D721Med (cell line): ENCODE measurements around the gene FXYD2.

Experiments
- DNase-seq: peaks from one replicate; pipeline ENCODE4 v3.0.0; 2011; ENCODE audit warnings: low spot score; ENCODE audit not compliant: insufficient read length
- FAIRE-seq: peaks from 2 replicates; lab custom pipeline; 2011; peaks lifted over from hg19 to GRCh38; lab: Jason Lieb, UNC
- CTCF ChIP-seq: IDR thresholded peaks from 2 replicates; pipeline ENCODE4 v1.5.1; 2012; ENCODE audit warnings: mild to moderate bottlenecking, control low read depth; ENCODE audit not compliant: insufficient read depth; ENCODE audit errors: missing control alignments

FXYD2 gene

GRCh38 chr11:117824571-117825537, at the start of gene FXYD2:
Gene FXYD2 (minus strand): TSS chr11:117824744. CDS start chr11:117824678, 66 bp downstream.
- DNase-seq (no peak), FAIRE-seq (no peak)
- no peak for TF ChIP-seq CTCF

- FAIRE-seq (no peak), DNase-seq (no peak)
- no peak for TF ChIP-seq CTCF
Measured at GRCh38 chr11:117873828-117874125, 49.2 kb upstream of the FXYD2 start.

- DNase-seq (no peak), FAIRE-seq (no peak)
- TF ChIP-seq CTCF = no peak
Measured at GRCh38 chr11:117872975-117873827, 48.7 kb upstream of the FXYD2 start.

- TF ChIP-seq CTCF = no peak
- DNase-seq (no peak), FAIRE-seq (no peak)
Measured at GRCh38 chr11:117872420-117872961, 47.9 kb upstream of the FXYD2 start.

GRCh38 chr11:117871784-117872183, 47.2 kb upstream of the FXYD2 start:
- no peak for DNase-seq
- FAIRE-seq = no peak
- no peak for TF ChIP-seq CTCF

- FAIRE-seq (no peak), DNase-seq (no peak)
- no peak for TF ChIP-seq CTCF
Measured at GRCh38 chr11:117871160-117871559, 46.6 kb upstream of the FXYD2 start.
